HEK293 (cell line): Measurements from ENCODE around the gene GPR62.
A peak's percentile ranks its signal among the peaks of the same experiment; 100 is the strongest.

Experiments
- GLIS1 ChIP-seq: fragments of 450-650 bp; formaldehyde crosslinking; IDR thresholded peaks from 2 replicates; pipeline ENCODE4 v1.5.1; 2016; ENCODE audit warnings: missing biosample characterization, missing genetic modification characterization
- KLF9 ChIP-seq: fragments of 450-650 bp; formaldehyde crosslinking; IDR thresholded peaks from 2 replicates; pipeline ENCODE4 v1.5.1; 2016; ENCODE audit warnings: missing biosample characterization, missing genetic modification characterization, low read depth
- MZF1 ChIP-seq: fragments of 450-650 bp; formaldehyde crosslinking; IDR thresholded peaks from 2 replicates; pipeline ENCODE4 v1.5.1; 2017; ENCODE audit warnings: missing biosample characterization, missing genetic modification characterization, borderline replicate concordance
- OVOL3 ChIP-seq: fragments of 450-650 bp; formaldehyde crosslinking; IDR thresholded peaks from 2 replicates; pipeline ENCODE4 v1.5.1; 2016; ENCODE audit warnings: missing biosample characterization, missing genetic modification characterization
- SP3 ChIP-seq: fragments of 450-650 bp; formaldehyde crosslinking; IDR thresholded peaks from 2 replicates; pipeline ENCODE4 v1.5.1; 2016; ENCODE audit warnings: missing biosample characterization, missing genetic modification characterization
- ZBTB1 ChIP-seq: fragments of 450-650 bp; formaldehyde crosslinking; IDR thresholded peaks from 2 replicates; pipeline ENCODE4 v1.5.1; 2016; ENCODE audit warnings: missing biosample characterization, missing genetic modification characterization
- ZEB2 ChIP-seq: fragments of 450-650 bp; formaldehyde crosslinking; IDR thresholded peaks from 2 replicates; pipeline ENCODE4 v1.5.1; 2016; ENCODE audit warnings: missing biosample characterization, missing genetic modification characterization
- ZIC2 ChIP-seq: fragments of 450-650 bp; formaldehyde crosslinking; IDR thresholded peaks from 2 replicates; pipeline ENCODE4 v1.5.1; 2016; ENCODE audit warnings: missing biosample characterization, missing genetic modification characterization
- ZNF324 ChIP-seq: fragments of 450-650 bp; formaldehyde crosslinking; IDR thresholded peaks from 2 replicates; pipeline ENCODE4 v1.5.1; 2016; ENCODE audit warnings: missing biosample characterization, missing genetic modification characterization
- ZNF335 ChIP-seq: fragments of 450-650 bp; formaldehyde crosslinking; conservative IDR thresholded peaks from 2 replicates; pipeline ENCODE4 v1.5.1; 2016; ENCODE audit warnings: missing biosample characterization, missing genetic modification characterization
- ZNF600 ChIP-seq: fragments of 450-650 bp; formaldehyde crosslinking; IDR thresholded peaks from 2 replicates; pipeline ENCODE4 v1.5.1; 2016; ENCODE audit warnings: missing biosample characterization, missing genetic modification characterization
- ZNF654 ChIP-seq: fragments of 450-650 bp; formaldehyde crosslinking; IDR thresholded peaks from 2 replicates; pipeline ENCODE4 v1.5.1; 2016; ENCODE audit warnings: low read depth, missing biosample characterization, missing genetic modification characterization
- TF ChIP-seq, protein P1 (sequence below): fragments of 450-650 bp; formaldehyde crosslinking; IDR thresholded peaks from 2 replicates; pipeline ENCODE4 v1.5.1; 2016; ENCODE audit warnings: missing biosample characterization, missing genetic modification characterization
- TF ChIP-seq, protein P2 (sequence below): sonication (generic); formaldehyde crosslinking; IDR thresholded peaks from 2 replicates; pipeline ENCODE4 v1.8.1; 2022; ENCODE audit warnings: mild to moderate bottlenecking, moderate library complexity, missing genetic modification reagents
- TF ChIP-seq, protein P3 (sequence below): fragments of 450-650 bp; formaldehyde crosslinking; IDR thresholded peaks from 2 replicates; pipeline ENCODE4 v1.5.1; 2016; ENCODE audit warnings: missing biosample characterization, missing genetic modification characterization
- TF ChIP-seq, protein P4 (sequence below): fragments of 450-650 bp; formaldehyde crosslinking; IDR thresholded peaks from 2 replicates; pipeline ENCODE4 v1.5.1; 2016; ENCODE audit warnings: missing biosample characterization, missing genetic modification characterization
- TF ChIP-seq, protein P5 (sequence below): fragments of 450-650 bp; formaldehyde crosslinking; IDR thresholded peaks from 2 replicates; pipeline ENCODE4 v1.5.1; 2016; ENCODE audit warnings: missing biosample characterization, missing genetic modification characterization

GPR62 gene

DNA sequence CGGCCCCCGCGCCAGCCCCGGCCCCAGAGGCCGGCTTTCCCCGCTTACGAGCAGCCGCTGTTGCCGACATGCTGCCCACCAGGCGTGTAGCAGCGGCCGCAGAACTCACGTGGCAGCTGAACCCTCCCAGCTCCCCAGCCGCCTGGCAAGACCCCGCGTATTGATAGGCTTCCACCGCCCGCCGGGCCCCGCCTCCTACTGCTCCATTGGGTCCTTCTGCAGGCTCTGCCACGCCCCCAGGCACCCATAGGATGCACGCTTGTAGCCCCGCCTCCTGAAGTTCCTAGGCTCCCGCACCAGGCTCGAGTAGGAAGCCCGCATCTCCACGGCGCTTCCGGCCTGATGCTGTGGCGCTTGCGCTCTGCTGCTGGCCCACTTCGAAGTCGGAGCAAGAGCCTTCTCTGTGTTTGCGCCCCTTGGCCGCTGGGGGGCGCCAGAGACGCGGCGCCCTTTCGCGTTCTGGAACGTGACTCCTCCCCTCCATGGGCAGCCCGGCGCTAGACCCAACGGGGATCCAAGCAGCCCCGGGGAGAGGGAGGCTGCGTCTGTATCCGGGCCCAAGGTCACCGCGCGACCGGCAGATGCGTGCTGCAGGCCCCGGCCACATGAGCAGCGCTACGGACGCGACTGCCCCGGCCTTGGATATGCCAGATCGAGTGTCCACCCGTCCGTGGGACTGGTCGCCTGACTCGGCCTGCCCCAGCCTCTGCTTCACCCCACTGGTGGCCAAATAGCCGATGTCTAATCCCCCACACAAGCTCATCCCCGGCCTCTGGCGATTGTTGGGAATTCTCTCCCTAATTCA lies 13.2 kb upstream of the GPR62 start, which contains the start of the genes PARP3 and RRP9 (continued):
- TF ChIP-seq, protein P1, sequence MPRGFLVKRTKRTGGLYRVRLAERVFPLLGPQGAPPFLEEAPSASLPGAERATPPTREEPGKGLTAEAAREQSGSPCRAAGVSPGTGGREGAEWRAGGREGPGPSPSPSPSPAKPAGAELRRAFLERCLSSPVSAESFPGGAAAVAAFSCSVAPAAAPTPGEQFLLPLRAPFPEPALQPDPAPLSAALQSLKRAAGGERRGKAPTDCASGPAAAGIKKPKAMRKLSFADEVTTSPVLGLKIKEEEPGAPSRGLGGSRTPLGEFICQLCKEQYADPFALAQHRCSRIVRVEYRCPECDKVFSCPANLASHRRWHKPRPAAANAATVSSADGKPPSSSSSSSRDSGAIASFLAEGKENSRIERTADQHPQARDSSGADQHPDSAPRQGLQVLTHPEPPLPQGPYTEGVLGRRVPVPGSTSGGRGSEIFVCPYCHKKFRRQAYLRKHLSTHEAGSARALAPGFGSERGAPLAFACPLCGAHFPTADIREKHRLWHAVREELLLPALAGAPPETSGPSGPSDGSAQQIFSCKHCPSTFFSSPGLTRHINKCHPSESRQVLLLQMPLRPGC (tag by site-specific recombination), result peak; percentile 22; the same call in 1 of the 2 replicates
- TF ChIP-seq, protein P2, sequence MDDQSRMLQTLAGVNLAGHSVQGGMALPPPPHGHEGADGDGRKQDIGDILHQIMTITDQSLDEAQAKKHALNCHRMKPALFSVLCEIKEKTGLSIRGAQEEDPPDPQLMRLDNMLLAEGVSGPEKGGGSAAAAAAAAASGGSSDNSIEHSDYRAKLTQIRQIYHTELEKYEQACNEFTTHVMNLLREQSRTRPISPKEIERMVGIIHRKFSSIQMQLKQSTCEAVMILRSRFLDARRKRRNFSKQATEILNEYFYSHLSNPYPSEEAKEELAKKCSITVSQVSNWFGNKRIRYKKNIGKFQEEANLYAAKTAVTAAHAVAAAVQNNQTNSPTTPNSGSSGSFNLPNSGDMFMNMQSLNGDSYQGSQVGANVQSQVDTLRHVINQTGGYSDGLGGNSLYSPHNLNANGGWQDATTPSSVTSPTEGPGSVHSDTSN, result peak; percentile 81; the same call in 1 of the 2 replicates
- TF ChIP-seq ZBTB1 (tag by site-specific recombination), result peak; percentile 17; the same call in 1 of the 2 replicates
- TF ChIP-seq ZIC2, result peak; percentile 77
- peak; percentile 83 for TF ChIP-seq ZNF654 (tag by site-specific recombination)
- peak; percentile 58 for TF ChIP-seq ZEB2
- TF ChIP-seq, protein P3, sequence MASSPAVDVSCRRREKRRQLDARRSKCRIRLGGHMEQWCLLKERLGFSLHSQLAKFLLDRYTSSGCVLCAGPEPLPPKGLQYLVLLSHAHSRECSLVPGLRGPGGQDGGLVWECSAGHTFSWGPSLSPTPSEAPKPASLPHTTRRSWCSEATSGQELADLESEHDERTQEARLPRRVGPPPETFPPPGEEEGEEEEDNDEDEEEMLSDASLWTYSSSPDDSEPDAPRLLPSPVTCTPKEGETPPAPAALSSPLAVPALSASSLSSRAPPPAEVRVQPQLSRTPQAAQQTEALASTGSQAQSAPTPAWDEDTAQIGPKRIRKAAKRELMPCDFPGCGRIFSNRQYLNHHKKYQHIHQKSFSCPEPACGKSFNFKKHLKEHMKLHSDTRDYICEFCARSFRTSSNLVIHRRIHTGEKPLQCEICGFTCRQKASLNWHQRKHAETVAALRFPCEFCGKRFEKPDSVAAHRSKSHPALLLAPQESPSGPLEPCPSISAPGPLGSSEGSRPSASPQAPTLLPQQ (tag by site-specific recombination), result peak; percentile 19; the same call in 1 of the 2 replicates
- TF ChIP-seq ZNF324, result peak; percentile 47; the same call in 1 of the 2 replicates
- TF ChIP-seq SP3, result peak; percentile 86
- TF ChIP-seq ZNF600 (tag by site-specific recombination), result peak; percentile 99
- TF ChIP-seq, protein P4, sequence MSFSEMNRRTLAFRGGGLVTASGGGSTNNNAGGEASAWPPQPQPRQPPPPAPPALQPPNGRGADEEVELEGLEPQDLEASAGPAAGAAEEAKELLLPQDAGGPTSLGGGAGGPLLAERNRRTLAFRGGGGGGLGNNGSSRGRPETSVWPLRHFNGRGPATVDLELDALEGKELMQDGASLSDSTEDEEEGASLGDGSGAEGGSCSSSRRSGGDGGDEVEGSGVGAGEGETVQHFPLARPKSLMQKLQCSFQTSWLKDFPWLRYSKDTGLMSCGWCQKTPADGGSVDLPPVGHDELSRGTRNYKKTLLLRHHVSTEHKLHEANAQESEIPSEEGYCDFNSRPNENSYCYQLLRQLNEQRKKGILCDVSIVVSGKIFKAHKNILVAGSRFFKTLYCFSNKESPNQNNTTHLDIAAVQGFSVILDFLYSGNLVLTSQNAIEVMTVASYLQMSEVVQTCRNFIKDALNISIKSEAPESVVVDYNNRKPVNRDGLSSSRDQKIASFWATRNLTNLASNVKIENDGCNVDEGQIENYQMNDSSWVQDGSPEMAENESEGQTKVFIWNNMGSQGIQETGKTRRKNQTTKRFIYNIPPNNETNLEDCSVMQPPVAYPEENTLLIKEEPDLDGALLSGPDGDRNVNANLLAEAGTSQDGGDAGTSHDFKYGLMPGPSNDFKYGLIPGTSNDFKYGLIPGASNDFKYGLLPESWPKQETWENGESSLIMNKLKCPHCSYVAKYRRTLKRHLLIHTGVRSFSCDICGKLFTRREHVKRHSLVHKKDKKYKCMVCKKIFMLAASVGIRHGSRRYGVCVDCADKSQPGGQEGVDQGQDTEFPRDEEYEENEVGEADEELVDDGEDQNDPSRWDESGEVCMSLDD (tag by site-specific recombination), result peak; percentile 77
- TF ChIP-seq, protein P5, sequence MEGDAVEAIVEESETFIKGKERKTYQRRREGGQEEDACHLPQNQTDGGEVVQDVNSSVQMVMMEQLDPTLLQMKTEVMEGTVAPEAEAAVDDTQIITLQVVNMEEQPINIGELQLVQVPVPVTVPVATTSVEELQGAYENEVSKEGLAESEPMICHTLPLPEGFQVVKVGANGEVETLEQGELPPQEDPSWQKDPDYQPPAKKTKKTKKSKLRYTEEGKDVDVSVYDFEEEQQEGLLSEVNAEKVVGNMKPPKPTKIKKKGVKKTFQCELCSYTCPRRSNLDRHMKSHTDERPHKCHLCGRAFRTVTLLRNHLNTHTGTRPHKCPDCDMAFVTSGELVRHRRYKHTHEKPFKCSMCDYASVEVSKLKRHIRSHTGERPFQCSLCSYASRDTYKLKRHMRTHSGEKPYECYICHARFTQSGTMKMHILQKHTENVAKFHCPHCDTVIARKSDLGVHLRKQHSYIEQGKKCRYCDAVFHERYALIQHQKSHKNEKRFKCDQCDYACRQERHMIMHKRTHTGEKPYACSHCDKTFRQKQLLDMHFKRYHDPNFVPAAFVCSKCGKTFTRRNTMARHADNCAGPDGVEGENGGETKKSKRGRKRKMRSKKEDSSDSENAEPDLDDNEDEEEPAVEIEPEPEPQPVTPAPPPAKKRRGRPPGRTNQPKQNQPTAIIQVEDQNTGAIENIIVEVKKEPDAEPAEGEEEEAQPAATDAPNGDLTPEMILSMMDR, result peak; percentile 98
- peak; percentile 45; the same call in 1 of the 2 replicates for TF ChIP-seq MZF1 (tag by site-specific recombination)
- TF ChIP-seq OVOL3 (tag by site-specific recombination), result no peak
- TF ChIP-seq KLF9 (tag by site-specific recombination), result peak; percentile 47
- TF ChIP-seq GLIS1 (tag by site-specific recombination), result peak; percentile 14; the same call in 1 of the 2 replicates
- peak; percentile 73; the same call in 1 of the 2 replicates for TF ChIP-seq ZNF335 (tag by site-specific recombination)
